GM12872 (cell line): Measurements from ENCODE around the gene NDST3.

Source experiments
- TF ChIP-seq, protein P1 (sequence below): IDR thresholded peaks from 3 replicates; pipeline ENCODE4 v1.5.1; 2011; ENCODE audit warnings: low read depth, mild to moderate bottlenecking, low read length, moderate library complexity; ENCODE audit not compliant: insufficient read depth

The NDST3 gene

GRCh38 chr4:118271788-118272187, 237.5 kb downstream of the NDST3 start:
- TF ChIP-seq, protein P1, sequence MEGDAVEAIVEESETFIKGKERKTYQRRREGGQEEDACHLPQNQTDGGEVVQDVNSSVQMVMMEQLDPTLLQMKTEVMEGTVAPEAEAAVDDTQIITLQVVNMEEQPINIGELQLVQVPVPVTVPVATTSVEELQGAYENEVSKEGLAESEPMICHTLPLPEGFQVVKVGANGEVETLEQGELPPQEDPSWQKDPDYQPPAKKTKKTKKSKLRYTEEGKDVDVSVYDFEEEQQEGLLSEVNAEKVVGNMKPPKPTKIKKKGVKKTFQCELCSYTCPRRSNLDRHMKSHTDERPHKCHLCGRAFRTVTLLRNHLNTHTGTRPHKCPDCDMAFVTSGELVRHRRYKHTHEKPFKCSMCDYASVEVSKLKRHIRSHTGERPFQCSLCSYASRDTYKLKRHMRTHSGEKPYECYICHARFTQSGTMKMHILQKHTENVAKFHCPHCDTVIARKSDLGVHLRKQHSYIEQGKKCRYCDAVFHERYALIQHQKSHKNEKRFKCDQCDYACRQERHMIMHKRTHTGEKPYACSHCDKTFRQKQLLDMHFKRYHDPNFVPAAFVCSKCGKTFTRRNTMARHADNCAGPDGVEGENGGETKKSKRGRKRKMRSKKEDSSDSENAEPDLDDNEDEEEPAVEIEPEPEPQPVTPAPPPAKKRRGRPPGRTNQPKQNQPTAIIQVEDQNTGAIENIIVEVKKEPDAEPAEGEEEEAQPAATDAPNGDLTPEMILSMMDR = no peak

DNA sequence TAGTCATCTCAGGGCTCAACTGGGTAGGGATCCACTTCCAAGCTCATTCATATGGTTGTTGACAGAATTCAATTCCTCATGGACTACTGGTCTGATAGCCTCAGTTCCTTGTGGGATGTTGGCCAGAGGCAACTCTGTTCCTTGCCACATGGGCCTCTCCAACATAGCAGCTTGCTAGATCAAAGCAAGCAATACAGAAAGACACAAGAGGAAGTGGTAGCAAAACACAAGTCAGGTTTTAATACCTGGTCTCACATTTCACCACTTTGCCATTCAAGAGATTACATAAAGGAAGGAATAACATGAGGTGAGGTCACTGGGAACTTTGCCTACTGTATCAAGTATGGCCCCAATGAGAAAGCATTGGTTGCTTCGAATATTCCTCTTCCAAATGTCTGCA, 239.4 kb downstream of the NDST3 start:
- TF ChIP-seq, protein P1 = no peak

- TF ChIP-seq, protein P1 = no peak
Observed at GRCh38 chr4:118276580-118276979, 242.3 kb downstream of the NDST3 start.

- TF ChIP-seq, protein P1 = no peak
Observed at GRCh38 chr4:118277243-118277642, 243.0 kb downstream of the NDST3 start.

DNA sequence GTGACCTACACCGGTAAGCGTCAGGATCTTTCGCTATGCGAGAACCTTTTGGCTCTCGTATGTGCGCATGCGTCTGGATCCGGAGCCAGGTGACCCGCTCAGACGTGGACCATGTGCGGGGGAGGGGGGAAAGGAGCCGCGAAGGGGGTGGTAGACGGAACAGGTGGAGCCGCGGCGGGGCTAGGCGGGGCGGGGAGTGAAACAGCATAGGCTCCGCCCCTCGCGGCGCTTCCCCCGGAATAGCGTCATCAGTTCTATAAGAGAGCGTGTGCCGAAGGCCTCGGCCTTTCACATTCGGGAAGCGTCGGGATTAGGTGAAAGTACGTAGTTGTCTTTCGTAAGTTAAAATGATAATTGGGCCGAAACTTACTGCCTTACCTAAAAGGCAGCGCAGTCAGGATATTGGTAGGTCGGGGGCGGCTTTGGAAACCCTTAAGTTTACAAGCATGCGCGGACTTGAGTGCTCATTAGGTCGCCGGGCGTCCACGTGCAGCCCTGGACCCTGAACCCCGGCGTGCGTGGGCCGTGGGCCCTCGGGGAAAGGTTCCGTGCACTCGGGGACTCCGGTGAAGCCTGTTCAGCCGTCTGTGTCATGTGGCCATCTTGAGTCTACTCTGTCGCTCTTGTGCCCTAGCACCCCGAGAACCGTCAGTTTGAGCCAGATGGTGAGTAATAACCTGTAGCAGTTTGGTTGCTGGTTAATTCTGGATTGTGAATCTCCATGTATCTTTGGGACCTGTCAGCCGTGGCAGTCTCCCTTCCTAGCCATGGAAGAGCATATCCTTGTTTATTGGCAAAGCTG, 244.4 kb downstream of the NDST3 start:
- TF ChIP-seq, protein P1 = no peak

DNA sequence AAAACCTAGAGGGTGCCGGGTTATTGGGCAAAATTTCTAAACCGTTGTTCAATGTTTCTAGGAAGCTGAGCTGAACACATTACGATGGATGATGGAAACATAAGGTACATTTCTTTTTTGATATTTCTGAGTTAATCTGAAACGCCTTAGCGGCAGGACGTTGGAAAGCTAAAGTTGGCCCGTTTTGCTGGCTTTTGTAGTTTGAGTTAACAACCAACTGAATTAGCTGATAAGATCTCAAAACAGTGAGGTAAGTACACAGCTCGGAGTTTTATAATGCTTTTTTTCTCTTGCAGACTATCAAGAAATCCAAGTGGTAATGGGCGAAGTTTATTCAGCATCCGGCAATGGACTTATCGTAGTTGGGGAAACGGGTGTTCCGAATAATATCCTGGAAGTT, 245.0 kb downstream of the NDST3 start:
- TF ChIP-seq, protein P1 = no peak

DNA sequence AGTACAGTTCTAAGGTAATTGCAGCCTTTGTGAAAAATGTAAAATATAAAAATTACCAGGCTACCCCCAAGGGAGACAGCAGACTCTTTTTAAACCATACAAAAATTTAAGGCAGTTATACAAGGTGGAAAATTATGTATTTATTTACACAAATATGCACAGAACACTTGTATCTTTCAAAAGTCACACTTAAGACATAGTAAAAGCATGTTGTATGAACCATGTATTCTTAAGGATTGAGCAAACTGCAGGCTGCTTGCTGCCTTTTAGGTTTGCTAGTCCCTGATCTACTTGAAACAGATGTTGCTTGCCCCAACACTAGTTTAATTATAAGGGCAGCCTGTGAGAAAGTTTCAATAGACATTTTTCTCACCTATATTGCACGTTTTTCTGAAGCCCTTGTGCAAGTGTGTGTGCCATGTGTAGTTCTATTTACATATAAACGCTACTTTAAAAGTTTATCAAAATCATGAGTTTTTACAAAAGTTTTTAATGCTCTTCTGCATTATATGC, 245.7 kb downstream of the NDST3 start:
- TF ChIP-seq, protein P1 = no peak
